T47D (cell line): ENCODE measurements around the gene PRRT3.

Experiments
- DNase-seq, 2 experiments: peaks; one replicate each; pipeline versions ENCODE4 v3.0.0 to v3.0.0-alpha.2; 2011 to 2012; ENCODE audit warnings: low read depth in 1 of 2, low spot score in 1 of 2
- JUND ChIP-seq: IDR thresholded peaks from 2 replicates; pipeline ENCODE4 v1.6.1; 2012; ENCODE audit warnings: low read depth
- in situ Hi-C: cut with HindIII; loops from 2 replicates; pipeline ENCODE4 v1.10.0; 2016; ENCODE audit warnings: low sequenced_read_pairs, low pct_unique_long_range_greater_than_20kb

The PRRT3 gene

DNA sequence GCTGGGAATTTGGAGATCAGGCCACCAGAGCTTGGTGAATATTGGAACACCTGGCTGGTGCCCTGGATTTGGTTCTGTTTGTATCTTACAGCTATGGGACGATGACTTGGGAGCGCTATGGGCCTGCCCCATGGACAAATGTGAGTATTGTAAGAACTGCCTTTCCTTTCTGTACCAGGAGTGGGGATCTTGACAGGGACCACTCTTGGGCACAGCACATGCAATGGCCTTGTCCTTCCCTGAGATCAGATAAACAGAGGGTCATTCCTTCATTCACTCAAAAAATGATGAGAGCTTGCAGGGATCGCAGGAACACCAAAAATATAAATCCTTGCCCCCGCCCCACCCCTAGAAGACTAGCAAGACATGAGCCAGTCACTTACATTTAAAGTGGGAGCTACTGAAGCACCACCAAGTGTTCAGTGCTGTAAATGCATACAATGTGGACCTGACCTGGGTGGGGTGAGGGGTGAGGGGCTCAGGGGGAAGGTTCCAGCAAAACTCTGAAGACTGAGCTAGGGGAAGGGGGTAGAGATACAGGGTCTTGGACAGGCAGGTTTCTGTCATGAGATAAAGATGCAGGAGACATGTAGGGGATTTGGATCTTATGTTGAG lies 21.3 kb downstream of the PRRT3 start:
- no peak for TF ChIP-seq JUND
- in situ Hi-C loops = no loop called here
- DNase-seq = peak in 1 of 2 experiments; percentile 48

DNA sequence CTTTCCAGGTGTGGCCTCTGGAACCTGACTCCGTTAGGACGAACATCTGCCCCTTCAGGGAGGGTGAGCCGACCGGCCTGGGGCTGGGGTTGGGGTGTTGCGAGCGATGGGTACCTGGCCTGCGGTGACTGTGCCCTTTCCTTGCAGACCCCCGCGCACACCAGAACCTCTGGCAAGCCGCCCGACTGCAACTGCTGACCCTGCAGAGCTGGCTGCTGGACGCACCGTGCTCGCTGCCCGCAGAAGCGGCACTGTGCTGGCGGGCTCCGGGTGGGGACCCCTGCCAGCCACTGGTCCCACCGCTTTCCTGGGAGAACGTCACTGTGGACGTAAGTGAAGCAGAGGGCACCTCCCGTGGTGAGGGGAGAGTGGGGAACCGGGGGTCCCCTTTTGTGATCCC lies 24.1 kb downstream of the PRRT3 start:
- DNase-seq = no peak
- in situ Hi-C loops = no loop called here
- TF ChIP-seq JUND = no peak

- in situ Hi-C loops = no loop called here
- TF ChIP-seq JUND = no peak
- DNase-seq = no peak
Observed at GRCh38 chr3:9918261-9919038, 33.8 kb downstream of the PRRT3 start.

DNA sequence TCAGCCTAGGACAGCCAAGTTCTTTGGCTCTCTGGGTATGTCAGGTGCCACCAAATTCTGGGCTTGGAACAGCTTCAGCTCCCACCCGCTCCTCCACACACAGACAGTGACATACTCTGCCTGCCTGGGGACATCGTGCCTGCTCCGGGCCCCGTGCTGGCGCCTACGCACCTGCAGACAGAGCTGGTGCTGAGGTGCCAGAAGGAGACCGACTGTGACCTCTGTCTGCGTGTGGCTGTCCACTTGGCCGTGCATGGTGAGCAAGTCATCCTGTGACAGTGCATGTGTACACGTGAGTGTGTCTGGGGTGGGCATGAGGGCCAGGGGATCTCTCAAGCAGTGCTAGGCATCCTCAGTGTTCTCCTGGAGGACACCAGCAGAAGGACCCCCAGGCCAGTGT lies 34.4 kb downstream of the PRRT3 start:
- in situ Hi-C loops = no loop called here
- peak in 1 of 2 experiments; percentile 18 for DNase-seq
- TF ChIP-seq JUND = no peak

DNA sequence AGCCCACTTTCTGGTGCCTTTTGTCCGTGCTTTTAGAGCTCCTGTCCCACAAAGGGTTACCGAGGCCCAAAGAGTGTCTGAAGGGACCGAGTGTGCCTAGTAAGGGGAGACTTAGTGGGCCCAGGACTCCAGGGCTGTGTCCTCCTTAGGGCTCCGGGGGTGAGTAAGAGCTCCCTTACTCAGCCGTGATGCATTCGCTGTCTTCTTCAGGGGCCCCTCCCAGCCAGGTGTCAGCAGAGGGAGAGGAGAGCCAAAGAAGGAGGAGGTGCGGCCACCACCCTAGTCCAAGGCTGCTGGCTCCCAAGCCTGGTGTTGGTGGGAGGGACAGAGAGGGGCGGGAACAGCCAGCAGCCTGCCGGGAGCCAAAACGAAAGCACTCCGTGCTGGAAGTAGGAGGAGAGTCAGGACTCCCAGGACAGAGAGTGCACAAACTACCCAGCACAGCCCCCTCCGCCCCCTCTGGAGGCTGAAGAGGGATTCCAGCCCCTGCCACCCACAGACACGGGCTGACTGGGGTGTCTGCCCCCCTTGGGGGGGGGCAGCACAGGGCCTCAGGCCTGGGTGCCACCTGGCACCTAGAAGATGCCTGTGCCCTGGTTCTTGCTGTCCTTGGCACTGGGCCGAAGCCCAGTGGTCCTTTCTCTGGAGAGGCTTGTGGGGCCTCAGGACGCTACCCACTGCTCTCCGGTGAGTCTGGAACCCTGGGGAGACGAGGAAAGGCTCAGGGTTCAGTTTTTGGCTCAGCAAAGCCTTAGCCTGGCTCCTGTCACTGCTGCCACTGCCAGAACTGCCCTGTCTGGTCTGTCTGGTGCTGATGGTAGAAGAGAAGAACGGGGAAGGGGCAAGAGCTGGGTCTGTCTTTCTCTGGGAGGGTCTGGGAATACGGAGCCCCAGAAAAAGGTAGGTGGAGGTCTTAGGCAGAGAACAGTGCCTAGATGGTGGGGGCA lies 35.2 kb downstream of the PRRT3 start, which contains the start of gene IL17RC:
IL17RC (plus strand) TSS at position 365 of the 947 bp plus-strand sequence; CDS start at position 583, 218 bp downstream.
- TF ChIP-seq JUND = no peak
- in situ Hi-C loops = no loop called here
- peak; percentile 78 to 95 for DNase-seq

- TF ChIP-seq JUND = no peak
- in situ Hi-C loops = no loop called here
- no peak for DNase-seq
Observed at GRCh38 chr3:9916346-9916733, 35.9 kb downstream of the PRRT3 start.

- no peak for TF ChIP-seq JUND
- in situ Hi-C loops = no loop called here
- DNase-seq = no peak
Observed at GRCh38 chr3:9915254-9916141, 36.7 kb downstream of the PRRT3 start.

- in situ Hi-C loops = no loop called here
- TF ChIP-seq JUND = no peak
- no peak for DNase-seq
Observed at GRCh38 chr3:9914559-9915253, 37.5 kb downstream of the PRRT3 start.

GRCh38 chr3:9914011-9914410 lies 38.2 kb downstream of the PRRT3 start:
- peak in 1 of 2 experiments; percentile 92 for DNase-seq
- in situ Hi-C loops = no loop called here
- no peak for TF ChIP-seq JUND

- TF ChIP-seq JUND = no peak; the same call in 1 of the 2 replicates
- in situ Hi-C loops = no loop called here
- DNase-seq = peak in 1 of 2 experiments; percentile 95
Observed at GRCh38 chr3:9913601-9914000, 38.6 kb downstream of the PRRT3 start.

DNA sequence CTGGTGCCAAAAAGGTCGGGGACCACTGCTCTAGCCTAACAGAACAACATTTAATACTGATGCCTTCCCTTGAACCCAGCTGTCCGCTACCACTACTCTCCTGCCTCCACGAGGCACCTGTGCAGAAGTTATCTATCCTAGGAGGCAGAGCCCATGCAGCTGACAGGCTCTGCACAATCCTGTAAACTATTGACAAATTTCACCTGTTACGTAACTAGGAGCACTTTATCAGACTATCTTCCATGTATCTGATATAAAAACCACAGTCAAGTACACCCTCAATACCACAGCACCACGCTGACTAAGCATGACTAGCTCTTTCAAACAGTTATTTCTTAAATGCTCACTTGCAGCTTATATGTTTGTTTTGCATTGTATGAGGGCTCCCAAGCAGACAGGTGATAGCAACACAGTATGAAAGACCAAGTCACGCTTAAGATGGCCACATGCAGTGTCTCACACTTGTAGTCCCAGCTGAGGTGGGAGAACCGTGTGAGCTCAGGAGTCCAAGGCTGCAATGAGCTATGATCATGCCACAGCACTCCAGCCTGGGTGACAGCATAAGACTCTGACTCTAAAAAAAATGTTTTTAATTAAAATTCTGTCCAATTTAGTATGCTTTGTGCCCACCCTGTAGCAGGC lies 39.8 kb downstream of the PRRT3 start:
- TF ChIP-seq JUND = no peak
- in situ Hi-C loops = no loop called here
- no peak for DNase-seq
